Gastroesophageal sphincter (tissue), 4 donors: ENCODE results near the gene SH2D5. TPM values are rescaled to one million over a fixed set of nuclear protein-coding genes. Genes with fewer than 3 reads are reported as not detected.

Experiments
- ATAC-seq: fragments of 150-250 bp; one replicate; pipeline ENCODE4 v1.9.1; 2016; ENCODE audit warnings: mild to moderate bottlenecking, moderate library complexity
- H3K27ac ChIP-seq, 4 donors: fragments of 200-600 bp; sonication (generic) in 3 of 4; 1 replicate in 3 of 4; 2 replicates in 1 of 4; pipeline ENCODE4 v1.5.1; 2016 to 2019
- H3K27me3 ChIP-seq: fragments of 200-600 bp; sonication (generic); one replicate; pipeline ENCODE4 v1.5.1; 2019
- H3K36me3 ChIP-seq, 2 donors: fragments of 200-600 bp; sonication (generic); one replicate each; pipeline ENCODE4 v1.5.1; 2019; ENCODE audit warnings: control low read depth in 1 of 2
- H3K4me1 ChIP-seq, 3 donors: fragments of 200-600 bp; sonication (generic); 1 replicate in 2 of 3; 2 replicates in 1 of 3; pipeline ENCODE4 v1.5.1; 2016 to 2019; ENCODE audit warnings: control low read depth in 2 of 3
- H3K4me3 ChIP-seq, 2 donors: fragments of 200-600 bp; sonication (generic); one replicate each; pipeline ENCODE4 v1.5.1; 2019; ENCODE audit warnings: mild to moderate bottlenecking in 1 of 2, moderate library complexity in 1 of 2
- H3K9me3 ChIP-seq, 3 donors: fragments of 200-600 bp; sonication (generic); one replicate each; pipeline ENCODE4 v1.5.1; 2017 to 2019; ENCODE audit warnings: control low read depth in 2 of 3
- CTCF ChIP-seq, 4 experiments: fragments of 200-600 bp in 2 of 4; fragments of 450-650 bp in 2 of 4; sonication (generic) in 1 of 4; IDR thresholded peaks; one replicate each; pipeline ENCODE4 v1.5.1; 2017 to 2019; ENCODE audit warnings: antibody characterized with exemption in 4 of 4, mild to moderate bottlenecking in 2 of 4, moderate library complexity in 2 of 4
- EP300 ChIP-seq: sonication (generic); formaldehyde crosslinking; IDR thresholded peaks from one replicate; pipeline ENCODE4 v1.6.1; 2017; ENCODE audit warnings: antibody characterized with exemption, mild to moderate bottlenecking
- POLR2A ChIP-seq, 2 donors: fragments of 450-650 bp; IDR thresholded peaks; one replicate each; pipeline ENCODE4 v1.6.1; 2017; ENCODE audit warnings: antibody characterized with exemption in 2 of 2, mild to moderate bottlenecking in 2 of 2, moderate library complexity in 1 of 2
- POLR2AphosphoS5 ChIP-seq: sonication (generic); formaldehyde crosslinking; IDR thresholded peaks from one replicate; pipeline ENCODE4 v1.6.1; 2017; ENCODE audit warnings: antibody characterized with exemption
- WGBS, 2 donors: methylation state at CpG; one replicate each; pipeline ENCODE4 v1.1.5; 2018; ENCODE audit warnings: low coverage in 1 of 2; 5-methylcytosine and 5-hydroxymethylcytosine counted together
- total RNA-seq, 4 donors: library from RNA; depleted of rRNA; stranded (reverse); fragments of >200 nt; gene quantifications; one replicate each; pipeline ENCODE4 v1.1.0, GENCODE V29; 2016

The SH2D5 gene
- total RNA-seq, 4 donors from 2014 or later: 0.47 to 6.9 (median 1.1) TPM

GRCh38 chr1:20726118-20726911, 6.2 kb downstream of the SH2D5 start:
- no peak for TF ChIP-seq CTCF (IDR thresholded peaks at IDR 0.05)
- no peak for TF ChIP-seq EP300
- TF ChIP-seq POLR2A (IDR thresholded peaks at IDR 0.05): no peak
- TF ChIP-seq POLR2AphosphoS5: no peak
- Histone ChIP-seq H3K4me1 (peaks cover 0 to 5% (median under 1%) of the 10 kb centered on the region in 3 donors), H3K36me3 (no peaks in the 10 kb centered on the region), H3K27ac (no peak overlapping the region), H3K4me3 (no peak overlapping the region), H3K27me3 (peaks cover 31% of the 10 kb centered on the region), H3K9me3 (no peaks in the 10 kb centered on the region)
- ATAC-seq: no peak
- no CpG with 5 or more reads among the region's 25 CpGs for WGBS, 2 donors

- WGBS, 2 donors: 58% methylated on average over 5 of the region's 29 CpGs; no CpG with 5 or more reads in 1 of the 2 donors
- H3K27ac ChIP-seq: no peak overlapping the region
- no peaks in the 10 kb centered on the region for H3K4me1 ChIP-seq
- ATAC-seq: no peak
- TF ChIP-seq POLR2A (IDR thresholded peaks at IDR 0.05) (no peak), EP300 (no peak), CTCF (IDR thresholded peaks at IDR 0.05) (no peak), POLR2AphosphoS5 (no peak)
- H3K36me3 ChIP-seq: no peaks in the 10 kb centered on the region
- H3K27me3 ChIP-seq: peaks cover 22% of the 10 kb centered on the region
- H3K4me3 ChIP-seq: no peak overlapping the region
- no peaks in the 10 kb centered on the region for H3K9me3 ChIP-seq
Observed at GRCh38 chr1:20725189-20726117, 7.0 kb downstream of the SH2D5 start.

- H3K36me3 ChIP-seq: no peaks in the 10 kb centered on the region
- no peak overlapping the region for H3K27ac ChIP-seq
- no peaks in the 10 kb centered on the region for H3K4me1 ChIP-seq
- H3K9me3 ChIP-seq: no peaks in the 10 kb centered on the region
- no peak for TF ChIP-seq EP300
- TF ChIP-seq POLR2AphosphoS5: no peak
- no peak for TF ChIP-seq POLR2A (IDR thresholded peaks at IDR 0.05)
- TF ChIP-seq CTCF (IDR thresholded peaks at IDR 0.05): no peak
- ATAC-seq: no peak
- no peak overlapping the region for H3K4me3 ChIP-seq
- WGBS, 2 donors: 85 to 100% methylated on average over 3 to 4 of the region's 17 CpGs
- peaks cover 13% of the 10 kb centered on the region for H3K27me3 ChIP-seq
Observed at GRCh38 chr1:20724364-20725188, 7.9 kb downstream of the SH2D5 start.

GRCh38 chr1:20723537-20724363, 8.8 kb downstream of the SH2D5 start:
- Histone ChIP-seq H3K9me3 (no peaks in the 10 kb centered on the region), H3K4me3 (no peak overlapping the region), H3K4me1 (no peaks in the 10 kb centered on the region), H3K36me3 (no peaks in the 10 kb centered on the region), H3K27ac (no peak overlapping the region), H3K27me3 (peaks cover 5% of the 10 kb centered on the region)
- no peak for ATAC-seq
- no peak for TF ChIP-seq CTCF (IDR thresholded peaks at IDR 0.05)
- TF ChIP-seq POLR2AphosphoS5: no peak
- no peak for TF ChIP-seq POLR2A (IDR thresholded peaks at IDR 0.05)
- TF ChIP-seq EP300: no peak
- no CpG with 5 or more reads among the region's 35 CpGs for WGBS, 2 donors
